ENCODE results near the gene THAP9.

The THAP9 gene

DNA sequence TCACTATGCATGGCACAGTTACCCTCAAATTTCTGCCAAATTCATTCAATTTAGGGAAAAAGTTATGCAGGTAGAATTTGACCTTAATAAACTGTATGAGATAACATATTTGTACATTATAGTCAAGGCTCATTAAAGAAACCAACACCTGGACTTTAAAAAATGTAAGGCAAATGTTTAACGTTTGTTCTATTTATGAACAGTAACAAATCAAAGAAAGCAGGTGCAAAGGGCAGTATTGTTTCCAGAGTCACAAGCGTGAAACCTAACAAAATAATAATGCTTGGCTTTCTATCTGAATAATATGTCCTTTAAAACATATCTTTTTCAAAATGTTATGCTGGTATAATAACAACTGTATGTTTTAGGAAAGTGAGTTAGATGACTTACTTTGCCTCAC, 68.9 kb downstream of the THAP9 start:
- DNase-seq = no peak
